ENCODE results near the gene PPP6R3.

Gene PPP6R3

GRCh38 chr11:68570691-68571090 lies 110.1 kb downstream of the PPP6R3 start:
- no peak for DNase-seq

DNA sequence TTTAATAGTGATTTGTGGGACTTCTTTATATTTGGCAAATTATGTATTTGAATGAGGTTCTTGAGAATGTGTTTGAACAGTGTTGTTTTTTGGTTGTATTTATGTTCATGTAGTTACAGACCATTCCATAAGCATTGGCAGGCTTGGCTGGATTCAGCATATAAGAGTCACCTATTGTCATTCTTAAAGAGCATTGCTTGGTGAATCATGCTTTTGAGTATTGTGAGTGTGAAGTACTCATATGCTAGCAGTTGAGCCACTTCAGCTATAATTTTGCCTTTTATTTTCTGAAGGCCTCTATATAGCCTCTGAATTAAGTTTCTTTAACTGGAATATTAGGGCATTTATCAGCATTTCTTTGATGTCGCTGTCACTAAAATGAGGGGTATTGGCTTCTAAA lies 113.8 kb downstream of the PPP6R3 start:
- no peak for DNase-seq

DNA sequence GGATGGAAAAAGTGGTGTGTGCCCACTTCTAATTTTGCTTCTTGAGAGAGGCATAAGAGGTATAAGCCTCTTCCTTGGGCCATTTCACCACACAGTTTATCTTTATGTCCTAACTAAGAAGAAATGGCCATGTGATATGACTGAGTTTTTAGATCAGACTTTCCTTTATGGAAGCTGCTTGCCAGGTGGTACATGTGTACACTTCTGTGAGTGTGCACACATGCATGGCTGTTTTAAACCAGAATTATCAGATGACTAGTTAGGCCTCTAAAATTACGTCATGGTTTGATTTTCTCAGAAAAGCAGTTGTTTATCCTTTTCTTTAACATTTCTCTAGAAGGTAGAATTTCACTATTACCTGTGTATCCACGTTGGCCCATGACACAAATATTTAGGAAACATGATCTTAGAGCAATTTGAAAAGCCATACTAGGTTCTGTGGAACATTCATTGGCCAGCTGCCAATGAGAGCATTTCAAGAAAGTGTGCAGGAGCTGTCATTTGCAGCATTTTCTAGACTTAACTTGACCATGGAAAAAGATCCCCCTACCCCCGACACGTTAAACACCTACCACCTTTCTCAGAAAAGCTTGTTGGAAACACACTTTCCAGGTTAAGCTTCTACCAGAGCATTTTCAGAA lies 114.6 kb downstream of the PPP6R3 start:
- DNase-seq, result no peak

DNA sequence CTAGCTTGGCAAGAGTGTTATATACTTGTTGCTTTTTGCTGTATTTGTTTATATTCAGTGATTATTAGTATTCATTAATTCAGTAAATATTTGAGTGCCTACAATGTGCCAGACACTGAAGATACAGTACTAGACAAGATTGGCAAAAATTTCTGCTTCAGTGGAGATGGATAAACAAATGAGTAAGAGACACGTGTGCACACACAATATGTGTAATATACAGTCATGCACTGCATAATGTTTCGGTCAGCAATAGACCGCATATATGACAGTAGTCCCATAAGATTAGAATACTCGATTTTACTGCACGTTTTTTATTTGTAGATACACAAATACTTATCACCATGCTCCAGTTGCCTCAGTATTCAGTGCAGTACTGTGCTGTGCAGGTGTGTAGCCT lies 118.9 kb downstream of the PPP6R3 start:
- no peak for DNase-seq

- no peak for DNase-seq
These were observed 120.9 kb downstream of the PPP6R3 start for GRCh38 chr11:68581439-68581838.

- no peak for DNase-seq
These were observed 121.3 kb downstream of the PPP6R3 start for GRCh38 chr11:68581901-68582300.

DNA sequence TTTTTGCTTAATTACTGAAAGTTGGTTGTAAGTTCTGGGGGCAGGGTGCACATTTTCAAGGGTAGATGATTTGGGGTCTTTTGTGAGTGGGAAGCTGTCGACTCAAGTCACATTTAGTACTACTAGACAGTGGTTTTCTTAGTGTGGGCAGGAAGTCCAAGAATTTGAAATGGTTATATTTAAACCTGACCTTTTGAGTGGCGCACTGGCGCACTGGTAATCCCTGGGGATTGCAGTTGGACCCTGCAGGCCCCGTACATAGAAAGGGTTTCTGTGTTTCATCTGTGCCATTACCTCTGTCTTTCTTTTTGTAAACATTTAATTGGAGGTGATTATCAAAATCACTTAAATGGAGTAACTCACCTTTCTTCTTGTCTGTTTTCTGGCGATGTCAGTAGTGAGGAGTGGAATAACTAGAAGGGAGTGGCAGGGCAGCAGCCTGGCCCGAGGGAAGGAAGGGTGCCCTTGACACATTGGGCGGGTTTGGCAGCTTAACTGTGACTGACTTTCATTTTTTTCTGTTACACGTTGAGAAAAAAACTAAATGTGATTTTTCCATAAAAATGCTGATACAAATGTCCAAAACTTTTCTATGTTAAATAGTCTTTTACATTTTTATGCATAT lies 122.0 kb downstream of the PPP6R3 start:
- no peak for DNase-seq

DNA sequence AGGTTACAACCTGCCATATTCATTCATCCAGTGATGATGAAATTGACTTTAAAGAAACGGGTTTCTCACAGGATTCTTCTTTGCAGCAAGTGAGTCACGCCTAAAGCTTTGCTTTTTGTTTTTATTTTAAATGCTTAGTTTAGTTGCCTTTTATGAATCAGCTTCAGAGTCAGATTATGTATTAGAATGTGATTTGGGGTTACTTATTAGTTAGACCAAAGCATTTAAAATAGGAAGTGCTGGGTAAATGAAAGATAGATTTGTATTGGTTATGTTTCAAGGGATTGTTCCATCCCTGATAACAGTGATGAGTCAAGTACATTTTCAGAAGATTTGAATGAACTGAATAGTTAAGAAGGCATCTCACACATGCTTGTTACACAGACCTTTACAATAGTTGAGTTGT lies 122.5 kb downstream of the PPP6R3 start:
- DNase-seq, result no peak

DNA sequence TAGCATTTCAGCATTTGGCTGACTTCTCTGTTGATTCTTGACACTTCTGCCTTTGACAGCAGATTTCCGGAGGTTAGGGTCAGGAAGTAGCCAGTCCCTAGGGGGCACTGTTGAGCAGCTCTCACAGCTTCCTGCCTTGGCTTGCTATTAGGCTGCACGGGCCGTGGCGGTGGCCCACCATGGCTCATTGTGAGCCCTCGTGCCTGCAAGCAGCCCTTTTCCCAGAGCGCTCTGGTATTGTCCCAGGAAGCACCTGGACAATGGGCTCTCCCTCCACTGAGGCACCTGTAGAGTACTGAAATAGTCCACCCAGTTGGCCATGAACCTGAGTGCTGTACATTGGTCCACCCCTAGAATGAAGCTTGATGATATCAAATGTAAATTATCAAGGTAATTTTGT lies 123.5 kb downstream of the PPP6R3 start:
- peak; percentile 16 for DNase-seq

GRCh38 chr11:68584991-68585524 lies 124.5 kb downstream of the PPP6R3 start:
- DNase-seq, result no peak

DNA sequence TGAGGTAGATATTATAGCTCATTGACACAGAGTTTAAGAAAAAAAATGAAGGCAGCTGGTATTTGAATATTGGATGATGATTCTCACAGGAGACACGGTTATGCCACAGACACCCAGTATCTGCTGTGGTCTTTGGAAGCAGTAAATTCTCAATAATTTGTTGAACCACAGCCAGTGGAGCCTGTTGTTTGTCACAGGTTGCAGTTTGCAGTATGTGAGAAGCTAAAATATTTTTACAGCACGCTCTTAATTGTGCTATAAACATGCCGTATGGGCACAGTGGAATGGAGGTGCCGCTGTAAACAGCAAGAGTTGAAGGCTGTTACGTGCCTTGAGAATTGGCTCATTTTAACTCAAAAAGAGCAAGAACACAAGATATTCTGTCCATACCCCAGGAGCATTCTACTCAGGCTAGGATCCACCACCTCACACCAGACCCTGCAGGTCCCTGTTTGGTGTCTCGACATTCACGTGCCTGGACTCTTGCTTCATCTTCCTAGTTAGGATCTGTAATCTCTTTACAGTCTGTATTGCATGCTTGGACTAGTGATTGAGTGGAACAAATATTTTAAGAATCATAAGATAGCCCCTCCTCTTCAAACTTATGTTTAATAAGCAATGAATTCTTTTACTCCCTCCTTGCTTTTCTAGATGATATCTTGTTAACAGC lies 129.1 kb downstream of the PPP6R3 start:
- no peak for DNase-seq

DNA sequence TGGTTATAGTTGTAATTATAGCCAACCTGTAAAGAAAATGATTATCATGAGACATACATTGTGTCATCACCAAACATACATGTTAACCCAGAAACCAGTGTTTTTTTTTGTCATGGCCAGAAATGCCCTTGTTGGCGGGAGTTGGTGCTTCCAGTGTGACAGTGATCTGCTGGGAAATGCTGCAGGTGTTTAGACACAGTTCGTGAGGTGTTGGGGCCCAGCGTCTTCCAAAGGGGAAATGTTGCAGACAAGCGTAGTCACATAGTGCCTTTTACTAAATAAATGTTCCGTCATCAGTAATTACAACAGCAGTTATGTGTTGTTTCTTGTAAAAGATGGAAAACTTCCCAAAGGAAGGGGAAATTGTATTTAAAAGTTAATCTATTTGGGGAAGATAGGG lies 131.2 kb downstream of the PPP6R3 start:
- no peak for DNase-seq

GRCh38 chr11:68593441-68593840 lies 132.9 kb downstream of the PPP6R3 start:
- no peak for DNase-seq

GRCh38 chr11:68594123-68594522 lies 133.6 kb downstream of the PPP6R3 start:
- no peak for DNase-seq

DNA sequence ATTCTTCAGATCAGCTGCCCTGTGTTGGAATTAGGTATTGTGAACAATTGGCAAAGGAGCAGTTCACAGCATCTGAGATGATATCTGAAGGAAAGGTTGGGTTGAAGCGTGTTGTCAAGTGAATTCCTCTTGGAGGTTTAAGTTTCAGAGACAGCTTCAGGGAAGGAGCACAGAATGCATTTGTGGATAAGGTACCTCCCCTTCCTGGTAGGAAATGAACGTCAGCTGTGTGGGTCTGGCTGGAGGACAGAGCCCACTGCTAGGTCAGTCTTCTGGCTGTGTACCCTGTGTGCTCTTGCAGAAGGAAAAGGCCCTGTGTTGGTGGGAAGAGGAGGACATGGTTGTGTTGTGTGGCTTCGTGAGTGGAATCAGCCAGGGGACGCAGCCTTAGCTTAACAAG lies 135.7 kb downstream of the PPP6R3 start:
- DNase-seq, result no peak

DNA sequence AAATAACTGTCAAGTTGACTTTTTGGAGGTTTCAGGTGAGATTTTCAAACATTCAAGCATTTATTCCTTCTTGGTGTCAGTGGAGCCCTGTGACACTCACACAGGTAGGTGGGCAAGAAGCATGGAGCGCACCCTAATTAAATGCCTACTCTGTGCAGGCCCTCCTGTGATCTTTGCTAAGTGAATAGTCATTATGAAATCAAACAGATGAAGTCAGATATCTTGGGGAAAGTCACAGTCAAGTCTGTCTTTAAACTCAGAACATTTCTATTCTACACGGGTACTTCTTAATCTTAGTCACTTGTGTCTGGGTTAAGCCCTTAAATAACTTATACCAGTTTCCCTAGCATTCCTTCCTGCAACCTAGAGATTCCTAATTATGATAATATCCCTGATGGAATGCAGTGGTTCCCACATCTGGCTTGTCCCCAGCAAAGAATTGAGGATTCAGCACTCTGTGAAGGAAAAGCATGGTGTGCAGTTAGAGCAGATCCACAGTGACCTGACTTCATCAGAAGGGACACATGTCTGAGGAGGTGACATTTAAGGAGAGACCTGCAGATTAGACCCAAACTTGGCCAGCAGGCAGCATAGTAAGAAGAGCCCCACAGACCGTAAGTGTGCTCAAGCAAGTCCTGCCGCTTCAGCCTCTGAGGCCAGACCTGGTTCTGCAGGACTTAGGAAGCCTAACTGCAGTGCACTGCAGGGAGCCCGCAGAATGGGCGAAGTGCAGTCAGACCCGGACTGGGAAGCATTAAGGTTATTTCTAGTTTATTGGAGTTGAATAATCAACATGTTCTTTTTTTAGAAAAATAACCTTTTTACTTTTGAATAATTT lies 138.5 kb downstream of the PPP6R3 start:
- DNase-seq, result no peak

DNA sequence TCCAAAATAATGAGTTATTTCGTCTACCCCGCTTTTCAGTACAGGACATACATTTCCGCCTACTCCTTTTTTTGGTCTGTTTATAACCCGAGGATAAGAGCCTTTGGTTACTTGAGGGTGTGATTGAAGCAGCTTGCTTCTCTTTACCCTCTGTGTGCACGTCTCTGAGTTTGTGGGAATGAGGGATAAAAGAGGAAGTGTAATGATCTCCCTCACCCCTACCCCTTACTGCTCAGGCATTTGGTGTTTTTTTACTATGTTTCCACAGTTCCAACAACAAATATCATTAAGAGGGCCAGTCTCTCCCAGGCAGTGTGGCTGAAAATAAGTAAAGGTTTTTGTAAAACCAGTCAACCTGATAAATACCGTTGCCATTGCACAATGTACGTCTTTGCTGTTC lies 140.6 kb downstream of the PPP6R3 start:
- no peak for DNase-seq

DNA sequence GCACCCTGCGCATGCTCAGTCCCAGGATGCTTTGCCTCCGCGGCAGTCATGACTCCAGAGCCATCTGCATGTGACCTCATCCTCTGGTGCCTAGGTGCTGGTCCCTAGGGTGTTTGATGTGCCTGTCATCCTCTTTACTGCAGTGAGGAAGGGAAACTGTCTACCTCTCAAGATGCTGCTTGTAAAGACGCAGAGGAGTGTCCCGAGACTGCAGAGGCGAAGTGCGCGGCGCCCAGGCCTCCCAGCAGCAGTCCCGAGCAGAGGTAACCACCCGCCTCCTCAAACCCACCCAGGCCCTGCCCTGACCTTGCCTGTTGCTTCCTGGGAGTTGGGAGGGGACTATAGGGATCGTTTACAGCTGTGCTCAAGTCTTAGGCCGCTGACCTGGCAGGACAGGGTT lies 149.2 kb downstream of the PPP6R3 start:
- DNase-seq, result no peak

GRCh38 chr11:68610452-68611116 lies 150.0 kb downstream of the PPP6R3 start:
- no peak for DNase-seq

DNA sequence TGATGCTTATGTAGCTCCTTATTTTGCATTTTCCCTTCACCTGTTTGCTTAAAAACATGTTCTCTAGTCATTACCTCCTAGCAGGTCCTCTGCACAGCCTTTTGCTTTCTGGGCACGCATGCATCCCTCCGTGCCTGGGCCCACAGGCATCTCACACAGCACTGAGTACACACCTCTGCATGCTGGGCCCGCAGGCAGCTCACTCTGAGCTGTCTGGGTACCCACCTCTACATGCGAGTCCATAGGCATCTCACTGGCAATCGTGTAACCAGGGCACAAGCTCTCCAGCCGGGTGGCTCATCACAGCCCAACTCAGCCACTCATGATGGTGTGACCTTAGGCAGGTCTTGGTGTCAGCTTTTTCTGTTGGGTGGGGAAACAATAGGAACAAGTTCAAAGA lies 155.1 kb downstream of the PPP6R3 start:
- no peak for DNase-seq

DNA sequence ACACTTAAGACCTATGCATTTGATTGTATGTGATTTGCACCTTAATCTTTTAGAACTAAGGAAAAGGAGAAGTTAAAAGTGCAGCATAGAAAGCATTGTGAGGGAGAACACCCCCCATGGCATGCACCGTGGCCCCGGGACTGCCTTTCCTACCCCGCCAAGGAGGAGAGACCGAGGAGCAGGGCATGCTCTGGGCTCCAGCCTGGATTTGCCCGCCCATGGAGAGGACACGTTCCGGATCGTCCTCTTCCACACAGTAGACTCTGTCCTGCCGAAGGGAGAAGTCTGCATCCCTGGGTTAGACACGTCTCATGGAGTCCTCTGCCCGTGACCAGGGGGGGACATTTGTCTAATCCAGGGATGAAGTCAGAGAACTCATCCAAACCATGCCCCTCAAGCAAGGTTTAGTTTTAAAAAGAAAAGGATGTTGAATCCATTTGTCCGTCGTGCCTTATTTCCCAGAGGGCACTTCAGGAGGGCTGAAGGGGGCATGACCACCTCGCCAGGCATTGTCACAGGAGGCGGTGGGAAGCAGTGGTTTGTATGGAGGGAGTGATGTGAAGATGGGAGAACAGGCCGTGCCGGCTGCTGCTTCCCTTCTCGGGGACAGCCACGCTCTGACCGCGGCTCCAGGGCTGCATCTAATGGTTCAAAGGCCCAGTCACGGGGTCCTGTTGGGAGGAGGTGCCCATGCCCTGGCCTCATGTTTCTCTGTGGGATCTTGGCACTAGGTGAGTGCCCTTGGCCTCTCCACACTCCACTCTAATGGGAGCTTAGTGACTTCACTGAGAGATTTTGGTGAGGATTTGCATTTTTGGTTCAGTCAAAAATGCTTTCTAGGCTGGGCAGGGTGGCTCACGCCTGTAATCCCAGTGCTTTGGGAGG lies 157.6 kb downstream of the PPP6R3 start:
- DNase-seq, result no peak

DNA sequence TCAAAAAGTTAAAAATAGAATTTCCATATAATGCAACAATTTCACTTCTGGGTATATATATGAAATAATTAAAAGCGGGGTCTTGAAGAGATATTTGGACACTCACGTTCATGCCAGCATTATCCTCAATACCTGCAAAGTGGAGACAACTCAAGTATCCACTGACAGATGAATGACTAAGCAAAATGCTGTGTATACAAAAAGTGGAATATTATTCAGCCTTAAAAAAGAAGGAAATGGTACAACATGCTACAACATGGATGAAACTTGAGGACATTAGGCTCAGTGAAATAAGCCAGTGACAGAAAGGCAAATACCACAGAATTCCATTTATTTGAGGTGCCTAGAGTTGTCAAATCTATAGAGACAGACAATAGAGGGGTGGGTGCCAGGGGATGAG lies 161.3 kb downstream of the PPP6R3 start:
- no peak for DNase-seq
